Putamen (tissue), 1 donor: ENCODE measurements around the gene PGBD5.
A peak's percentile ranks its signal among the peaks of the same experiment; 100 is the strongest.
"Not testable (repeated sequence)": the region's sequence is repeated elsewhere in the genome, so short reads cannot be mapped to it uniquely, and the experiment has no call there.

Experiments used
- DNase-seq: peaks from one replicate; pipeline ENCODE4 v3.0.0-alpha.2; 2016; ENCODE audit warnings: low spot score

The PGBD5 gene, protein sequence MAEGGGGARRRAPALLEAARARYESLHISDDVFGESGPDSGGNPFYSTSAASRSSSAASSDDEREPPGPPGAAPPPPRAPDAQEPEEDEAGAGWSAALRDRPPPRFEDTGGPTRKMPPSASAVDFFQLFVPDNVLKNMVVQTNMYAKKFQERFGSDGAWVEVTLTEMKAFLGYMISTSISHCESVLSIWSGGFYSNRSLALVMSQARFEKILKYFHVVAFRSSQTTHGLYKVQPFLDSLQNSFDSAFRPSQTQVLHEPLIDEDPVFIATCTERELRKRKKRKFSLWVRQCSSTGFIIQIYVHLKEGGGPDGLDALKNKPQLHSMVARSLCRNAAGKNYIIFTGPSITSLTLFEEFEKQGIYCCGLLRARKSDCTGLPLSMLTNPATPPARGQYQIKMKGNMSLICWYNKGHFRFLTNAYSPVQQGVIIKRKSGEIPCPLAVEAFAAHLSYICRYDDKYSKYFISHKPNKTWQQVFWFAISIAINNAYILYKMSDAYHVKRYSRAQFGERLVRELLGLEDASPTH

DNA sequence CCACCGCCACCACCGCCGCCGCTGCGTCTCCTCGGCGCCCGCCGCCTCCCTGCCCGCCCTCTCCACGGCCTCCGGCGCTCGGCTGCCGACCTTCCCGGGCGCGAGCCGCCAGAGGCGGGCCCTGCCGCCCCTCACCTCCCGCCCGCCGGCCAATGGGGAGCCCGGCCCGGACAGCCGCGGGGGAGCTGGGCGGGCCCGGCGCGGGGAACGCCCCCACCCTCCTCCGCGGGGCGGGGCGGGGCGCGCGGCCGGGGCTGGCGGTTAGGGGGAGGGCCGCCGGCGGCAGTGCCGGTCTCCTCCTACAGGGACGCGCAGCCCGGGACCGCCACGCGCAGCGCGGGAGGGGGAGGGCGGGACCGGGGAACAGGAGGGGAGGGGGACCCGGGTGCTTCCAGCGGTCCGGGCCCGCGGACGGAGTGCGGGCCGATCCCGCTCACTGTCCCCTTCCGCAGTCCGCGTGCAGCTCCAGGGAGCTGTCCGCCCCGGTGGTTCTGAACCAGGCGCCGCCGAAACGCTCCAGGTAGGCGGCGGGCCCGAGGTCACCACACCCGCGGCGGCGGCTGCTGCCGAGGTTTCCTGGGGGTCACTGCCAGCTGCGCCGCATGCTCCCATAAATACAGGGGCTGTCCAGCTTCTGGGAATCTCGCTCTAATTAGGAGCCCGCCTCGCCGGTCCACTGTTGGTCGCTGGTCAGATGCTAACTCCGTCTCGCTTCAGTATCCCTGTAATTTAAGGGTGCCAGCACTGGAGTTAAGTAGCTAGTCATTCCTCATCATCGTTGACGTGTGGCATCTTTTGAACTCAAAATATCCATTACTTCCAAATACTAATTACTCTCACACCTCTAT, at the start of gene PGBD5:
Gene PGBD5 (minus strand): TSS at position 87 of the 848 bp plus-strand sequence. CDS start 404 bp downstream, outside the sequence.
- DNase-seq: peak; percentile 93

DNA sequence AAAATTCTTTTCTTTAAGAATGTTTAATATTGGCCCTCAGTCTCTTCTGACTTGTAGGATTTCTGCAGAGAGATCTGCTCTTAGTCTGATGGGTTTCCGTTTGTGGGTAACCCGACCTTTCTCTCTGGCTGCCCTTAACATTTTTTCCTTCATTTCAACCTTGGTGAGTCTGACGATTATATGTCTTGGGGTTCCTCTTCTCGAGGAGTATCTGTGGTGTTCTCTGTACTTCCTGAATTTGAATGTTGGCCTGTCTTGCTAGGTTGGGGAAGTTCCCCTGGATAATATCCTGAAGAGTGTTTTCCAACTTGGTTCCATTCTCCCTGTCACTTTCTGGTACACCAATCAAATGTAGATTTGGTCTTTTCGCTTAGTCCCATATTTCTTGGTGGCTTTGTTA, 48.8 kb upstream of the PGBD5 start:
- DNase-seq: not testable (repeated sequence)

DNA sequence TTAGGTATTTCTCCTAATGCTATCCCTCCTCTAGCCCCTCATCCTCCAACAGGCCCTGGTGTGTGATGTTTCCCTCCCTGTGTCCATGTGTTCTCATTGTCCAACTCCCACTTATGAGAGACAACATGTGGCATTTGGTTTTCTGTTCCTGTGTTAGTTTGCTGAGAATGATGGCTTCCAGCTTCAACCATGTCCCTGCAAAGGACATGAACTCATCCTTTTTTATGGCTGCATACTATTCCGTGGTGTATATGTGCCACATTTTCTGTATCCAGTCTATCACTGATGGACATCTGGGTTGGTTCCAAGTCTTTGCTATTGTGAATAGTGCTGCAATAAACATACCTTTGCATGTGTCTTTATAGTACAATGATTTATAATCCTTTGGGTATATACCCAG, 44.6 kb upstream of the PGBD5 start:
- DNase-seq: not testable (repeated sequence)

DNA sequence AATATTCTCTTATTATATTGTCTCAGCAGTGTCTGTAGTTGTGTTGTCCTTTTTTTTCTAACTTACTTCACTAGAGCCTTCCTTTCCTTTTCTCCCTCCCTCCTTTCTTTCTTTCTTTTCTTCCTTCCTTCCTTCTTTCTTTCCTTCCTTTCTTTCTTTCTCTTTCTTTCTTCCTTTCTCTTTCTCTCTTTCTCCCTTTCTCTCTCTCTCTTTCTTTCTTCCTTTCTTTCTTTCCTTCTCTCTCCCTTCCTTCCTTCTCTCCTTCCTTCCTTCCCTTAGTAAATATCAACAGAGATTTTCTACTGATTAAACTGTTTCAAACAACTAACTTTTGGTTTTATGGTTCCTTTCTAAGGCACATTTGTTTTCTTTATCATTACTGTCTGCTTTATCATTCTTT, 43.1 kb upstream of the PGBD5 start:
- no peak for DNase-seq

DNA sequence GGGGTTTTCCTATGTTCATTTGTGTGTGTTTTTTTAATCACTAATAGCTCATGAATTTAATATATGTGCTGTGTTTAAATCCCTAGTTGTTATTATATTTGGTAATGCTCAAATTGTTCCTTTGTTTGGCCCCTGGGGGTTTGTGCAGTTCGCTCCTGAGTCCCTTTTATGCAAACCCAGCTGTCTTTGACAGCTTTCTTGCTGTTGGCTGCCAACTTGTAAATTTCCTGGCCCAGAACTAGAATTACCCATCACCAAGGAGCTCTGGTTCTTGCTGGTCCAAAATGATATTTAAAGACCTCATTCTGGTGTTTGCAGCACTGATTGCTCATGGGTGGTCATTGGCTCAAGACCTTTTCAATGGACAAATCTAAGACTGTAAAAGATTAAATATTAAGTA, 39.6 kb upstream of the PGBD5 start:
- peak; percentile 10 for DNase-seq

DNA sequence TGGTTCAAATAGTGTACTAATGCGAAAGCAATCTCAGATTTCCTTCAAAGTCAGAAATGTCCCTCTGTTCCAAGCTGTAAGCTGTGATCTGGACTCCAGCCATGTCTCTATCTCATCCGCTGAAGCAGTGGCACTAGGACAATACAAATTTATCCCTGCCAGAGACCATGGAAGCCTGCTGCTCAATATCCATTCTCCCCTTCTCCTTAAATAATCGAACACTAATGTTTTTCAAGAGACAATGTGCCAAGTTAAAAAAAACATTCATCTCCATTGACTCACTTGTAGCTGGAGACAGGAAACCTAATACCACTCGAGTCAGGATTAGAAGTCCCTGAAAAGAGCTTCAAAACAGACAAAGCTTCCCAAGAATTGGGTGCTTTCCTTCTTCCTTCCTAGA, 38.5 kb upstream of the PGBD5 start:
- peak; percentile 10 for DNase-seq

DNA sequence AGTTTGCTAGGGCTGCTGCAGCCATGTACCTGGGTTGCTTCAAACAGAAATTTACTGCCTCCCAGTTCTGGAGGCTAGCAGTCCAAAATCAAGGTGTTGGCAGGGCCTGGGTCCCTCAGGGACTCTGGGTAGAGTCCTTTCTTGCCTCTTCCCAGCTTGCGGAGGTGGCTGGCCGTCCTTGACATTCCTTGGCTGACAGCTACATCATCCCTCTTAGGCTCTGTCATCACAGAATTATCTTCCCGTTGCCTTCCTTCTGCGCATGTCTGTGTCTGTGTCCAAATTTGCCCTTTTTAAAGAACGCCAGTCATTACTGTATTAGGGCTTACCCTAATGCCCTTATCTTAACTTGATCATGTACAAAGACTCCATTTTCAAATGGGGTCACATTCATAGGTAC, 37.6 kb upstream of the PGBD5 start:
- DNase-seq: no peak

DNA sequence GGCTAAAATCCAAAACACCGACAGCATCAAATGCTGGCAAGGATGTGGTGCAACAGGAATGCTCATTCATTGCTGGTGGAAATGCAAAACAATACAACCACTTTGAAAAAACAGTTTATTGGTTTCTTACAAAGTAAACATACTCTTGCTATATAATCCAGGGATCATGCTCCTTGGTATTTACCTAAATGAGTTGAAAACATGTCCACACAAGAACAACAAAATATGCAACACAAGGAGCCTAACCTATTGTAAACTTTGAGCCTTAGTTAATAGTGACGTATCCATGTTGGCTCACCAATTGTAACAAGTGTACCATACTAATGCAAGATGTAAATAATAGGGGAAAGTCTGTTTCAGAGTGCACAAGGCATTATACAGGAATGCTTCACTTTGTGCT, 37.2 kb upstream of the PGBD5 start:
- no peak for DNase-seq

DNA sequence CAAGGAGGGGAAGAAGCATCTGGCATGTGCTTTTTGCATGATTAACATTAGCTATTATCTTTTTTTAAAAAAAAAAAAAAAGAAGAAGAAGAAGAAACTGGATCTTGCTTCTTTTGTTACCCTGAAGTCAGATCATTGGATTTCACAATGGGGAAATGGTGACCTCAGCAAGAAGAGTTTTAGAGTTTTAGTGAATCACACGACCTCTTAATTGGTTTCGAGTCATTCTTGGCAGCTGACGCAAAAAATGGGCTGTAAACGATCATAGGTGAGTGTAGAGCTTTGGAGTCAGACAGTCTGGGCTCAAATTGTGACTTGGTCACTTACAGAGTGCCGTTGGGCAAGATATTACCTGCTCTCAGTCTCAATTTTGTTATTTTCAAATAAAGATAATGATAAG, 33.3 kb upstream of the PGBD5 start:
- no peak for DNase-seq

DNA sequence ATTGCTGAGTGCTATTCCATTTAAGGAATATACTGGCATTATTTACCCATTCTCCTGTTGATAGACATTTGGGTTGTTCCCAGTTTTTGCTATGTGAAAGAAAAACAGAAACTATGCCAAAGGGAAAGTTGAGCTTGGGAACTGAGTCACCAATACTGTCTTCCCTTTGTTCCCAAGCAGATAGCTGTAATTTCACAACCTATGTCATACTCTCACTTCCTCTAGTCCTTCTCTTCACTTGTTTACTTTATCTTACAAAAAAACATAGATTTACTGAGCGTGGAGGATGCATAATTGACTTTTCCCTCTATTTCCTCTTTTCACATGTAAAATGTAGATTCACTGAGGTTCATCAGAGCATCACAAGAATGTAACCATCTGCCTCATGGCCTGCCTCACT, 32.4 kb upstream of the PGBD5 start:
- DNase-seq: no peak

DNA sequence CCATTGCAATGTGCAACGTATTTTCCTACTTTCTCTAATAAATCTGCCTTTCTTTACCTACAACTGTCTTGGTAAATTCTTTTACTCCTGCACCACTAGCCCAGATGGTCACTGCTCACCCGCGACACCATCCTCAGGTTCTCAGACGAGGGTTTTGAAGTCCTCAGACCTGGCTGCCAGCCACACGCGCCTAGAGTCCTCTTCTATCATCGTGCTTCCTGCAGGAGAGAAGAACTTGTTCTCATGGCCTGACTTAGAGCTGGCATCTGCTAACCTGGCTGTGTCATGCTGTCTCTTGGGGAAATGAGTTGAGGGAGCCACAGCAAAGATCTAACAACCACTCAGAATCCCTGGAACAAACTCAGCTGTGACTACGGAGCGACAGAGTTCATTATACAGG, 30.3 kb upstream of the PGBD5 start:
- DNase-seq: no peak

DNA sequence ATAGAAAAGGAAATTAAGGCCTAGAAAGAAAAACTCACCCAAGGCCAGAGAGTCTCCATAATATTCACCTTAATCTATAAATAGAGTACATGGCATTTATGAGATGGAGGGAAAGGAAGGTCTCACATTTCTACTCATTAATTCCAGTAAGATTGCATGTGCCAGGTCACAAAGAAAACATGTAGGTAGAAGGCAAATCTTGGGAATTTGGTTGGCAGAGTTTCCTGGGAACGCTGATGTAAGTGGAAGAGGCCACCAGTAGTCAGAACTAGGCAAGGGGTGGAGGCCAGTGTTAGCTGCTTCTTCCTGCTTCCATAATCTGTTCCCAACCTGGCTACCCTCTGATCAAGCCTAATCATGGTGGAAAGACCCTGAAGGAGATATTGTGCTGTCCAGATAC, 29.2 kb upstream of the PGBD5 start:
- no peak for DNase-seq

DNA sequence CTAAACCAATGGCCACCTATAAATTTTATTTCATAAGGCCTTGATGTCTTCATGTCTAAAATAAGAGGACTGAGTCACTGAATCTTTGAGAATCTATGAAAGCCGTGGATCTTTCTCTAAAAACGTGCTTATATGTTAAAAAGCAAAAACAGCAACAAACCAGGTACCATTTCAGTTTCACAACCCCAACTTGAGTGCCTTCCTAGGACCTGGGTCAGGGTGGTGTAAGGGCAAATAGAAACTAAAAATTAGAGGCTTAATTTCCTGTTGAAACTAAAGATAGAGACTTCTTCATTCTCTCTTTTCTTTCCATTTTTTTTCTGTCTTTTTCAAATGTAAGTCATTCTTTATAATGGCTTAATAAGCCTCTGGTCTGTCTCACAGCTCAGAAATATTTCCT, 27.2 kb upstream of the PGBD5 start:
- DNase-seq: no peak

DNA sequence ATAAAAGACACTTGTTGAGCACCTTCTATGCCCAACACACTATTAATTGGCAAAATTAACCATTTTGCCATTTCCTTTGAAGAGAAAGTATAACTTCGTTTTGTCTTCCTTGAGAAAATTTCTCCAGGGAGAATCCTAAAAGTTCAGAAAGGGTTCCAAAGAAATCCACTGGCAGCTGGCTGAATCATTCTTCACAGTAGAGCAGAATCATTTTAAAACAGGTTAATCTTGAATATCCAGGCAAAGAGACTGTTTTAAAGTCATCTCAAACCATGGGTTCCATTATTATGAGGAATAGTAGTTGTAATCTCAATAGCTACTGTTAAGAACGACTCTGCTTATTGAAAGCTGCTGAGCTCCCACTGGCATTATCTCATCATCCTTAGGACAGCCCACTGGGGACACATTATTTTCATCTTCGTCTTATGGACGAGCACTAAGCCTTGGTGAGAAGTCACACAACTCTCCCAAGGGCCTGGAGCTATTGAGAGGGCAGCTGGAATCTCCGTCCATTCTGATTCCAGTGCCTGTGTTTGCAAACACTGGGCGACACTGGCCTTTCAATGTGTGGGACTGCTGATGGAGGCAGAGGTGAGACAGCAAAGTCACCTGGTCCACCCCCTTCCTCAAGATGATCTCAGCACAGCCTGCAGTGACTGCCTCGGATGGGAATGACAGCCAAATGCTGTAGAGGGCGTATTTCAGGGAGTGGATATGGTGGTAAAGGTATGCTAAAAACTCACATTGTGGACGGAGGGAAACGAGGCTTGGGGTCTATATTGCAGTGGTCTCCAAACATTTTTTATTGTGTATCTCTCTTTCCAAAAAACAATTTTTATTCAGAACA, 15.3 kb upstream of the PGBD5 start:
- no peak for DNase-seq

DNA sequence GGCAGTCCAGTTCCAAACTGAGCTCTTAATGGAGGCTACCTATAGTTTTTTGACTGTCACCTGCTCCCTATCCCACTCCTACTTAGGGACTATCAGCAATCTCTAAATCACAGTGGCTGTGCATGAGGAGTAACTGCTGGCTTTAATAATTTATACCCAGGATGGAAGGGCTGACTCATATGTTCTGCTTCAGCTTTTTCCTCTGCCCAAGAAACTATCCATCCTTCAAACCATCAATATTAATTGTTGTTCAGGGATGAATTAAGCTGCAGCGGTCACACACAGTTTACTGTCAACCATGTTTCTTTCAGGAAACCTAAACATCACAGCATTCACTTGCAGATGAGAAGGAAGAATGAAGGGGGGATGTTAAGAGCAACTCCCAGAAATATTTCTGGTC, 9.0 kb upstream of the PGBD5 start:
- no peak for DNase-seq

DNA sequence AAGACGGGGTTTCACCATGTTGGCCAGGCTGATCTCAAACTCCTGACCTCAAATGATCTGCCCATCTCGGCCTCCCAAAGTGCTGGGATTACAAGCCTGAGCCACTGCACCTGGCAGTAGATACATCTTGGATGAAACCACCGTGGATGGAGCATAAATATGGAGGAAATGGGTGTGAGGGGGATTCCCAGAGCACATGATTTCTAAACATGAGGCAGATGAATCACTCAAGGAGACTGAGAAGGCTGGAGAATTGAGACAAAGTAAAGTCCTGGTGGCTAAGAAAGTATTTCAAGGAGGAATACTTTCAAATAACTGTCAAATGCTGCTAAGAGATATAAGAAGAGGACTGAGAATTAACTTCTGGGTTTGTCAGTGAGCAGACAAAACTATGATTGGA, 5.4 kb upstream of the PGBD5 start:
- DNase-seq: no peak

DNA sequence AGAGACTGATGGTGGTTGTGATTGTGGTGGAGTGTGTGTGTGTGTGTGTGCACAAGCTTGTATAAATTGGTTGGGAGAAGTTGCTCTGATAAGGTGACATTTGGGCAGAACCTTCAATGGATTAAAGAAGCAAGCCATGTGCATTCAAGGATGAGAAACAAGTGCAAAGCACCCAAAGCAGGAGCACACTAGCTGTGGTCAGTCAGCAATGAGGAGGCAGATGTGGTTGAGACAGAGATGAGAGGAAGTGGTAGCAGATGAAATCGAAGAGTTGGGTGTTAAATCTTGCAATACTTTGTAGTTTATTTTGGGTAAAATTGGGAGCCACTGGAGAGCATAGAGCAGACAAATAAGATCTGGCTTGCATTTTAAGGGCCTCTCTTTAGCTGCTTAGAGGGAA, 4.4 kb upstream of the PGBD5 start:
- DNase-seq: no peak

DNA sequence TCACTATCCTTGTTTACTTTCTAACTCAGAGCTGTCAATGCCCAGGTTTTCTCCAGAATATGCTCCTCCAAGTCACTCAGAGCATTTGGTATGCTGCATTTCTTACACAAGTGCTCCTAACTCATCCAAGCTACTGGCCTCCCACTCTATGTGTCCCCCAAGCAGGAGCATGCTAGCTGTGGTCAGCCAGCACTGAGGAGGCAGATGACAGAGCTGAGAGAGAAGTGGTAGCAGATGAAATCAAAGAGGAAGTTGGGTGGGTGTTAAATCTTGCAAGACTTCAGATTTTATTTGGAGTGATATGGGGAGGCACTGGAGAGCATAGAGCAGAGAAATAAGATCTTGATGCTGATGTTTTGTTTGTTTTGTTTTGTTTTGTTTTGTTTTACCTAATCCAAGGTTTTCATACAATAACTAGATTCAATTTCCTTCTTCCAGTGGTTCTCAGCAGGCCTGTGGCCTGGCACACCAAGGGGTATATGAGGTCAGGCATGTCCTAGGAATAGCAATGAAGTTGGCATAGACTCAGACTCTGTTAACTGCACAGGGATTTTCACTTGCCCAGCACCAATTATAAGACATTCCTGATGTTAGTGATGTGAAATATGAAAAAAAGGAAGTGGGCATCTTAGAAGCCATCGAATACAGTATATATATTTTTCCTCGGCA, 3.1 kb upstream of the PGBD5 start:
- no peak for DNase-seq

DNA sequence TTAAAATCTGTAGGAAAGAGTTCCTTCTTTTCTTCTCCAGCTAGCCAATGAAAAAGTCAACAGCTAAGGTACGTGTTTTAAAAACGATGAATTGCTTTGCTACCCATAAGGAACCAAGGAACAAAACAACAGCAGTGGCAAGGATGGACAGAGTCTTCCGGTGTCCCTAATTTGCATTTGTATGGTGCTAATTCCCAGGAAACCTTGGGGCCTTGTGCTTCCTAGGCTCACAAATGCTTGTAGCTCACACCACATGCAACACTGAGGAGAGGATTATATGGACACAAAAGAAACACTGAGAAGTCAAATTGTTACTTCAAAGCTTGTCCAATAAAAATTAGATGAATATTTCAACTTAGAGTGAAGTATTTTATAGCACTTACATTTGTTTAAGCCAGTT, 1.8 kb upstream of the PGBD5 start:
- DNase-seq: no peak

DNA sequence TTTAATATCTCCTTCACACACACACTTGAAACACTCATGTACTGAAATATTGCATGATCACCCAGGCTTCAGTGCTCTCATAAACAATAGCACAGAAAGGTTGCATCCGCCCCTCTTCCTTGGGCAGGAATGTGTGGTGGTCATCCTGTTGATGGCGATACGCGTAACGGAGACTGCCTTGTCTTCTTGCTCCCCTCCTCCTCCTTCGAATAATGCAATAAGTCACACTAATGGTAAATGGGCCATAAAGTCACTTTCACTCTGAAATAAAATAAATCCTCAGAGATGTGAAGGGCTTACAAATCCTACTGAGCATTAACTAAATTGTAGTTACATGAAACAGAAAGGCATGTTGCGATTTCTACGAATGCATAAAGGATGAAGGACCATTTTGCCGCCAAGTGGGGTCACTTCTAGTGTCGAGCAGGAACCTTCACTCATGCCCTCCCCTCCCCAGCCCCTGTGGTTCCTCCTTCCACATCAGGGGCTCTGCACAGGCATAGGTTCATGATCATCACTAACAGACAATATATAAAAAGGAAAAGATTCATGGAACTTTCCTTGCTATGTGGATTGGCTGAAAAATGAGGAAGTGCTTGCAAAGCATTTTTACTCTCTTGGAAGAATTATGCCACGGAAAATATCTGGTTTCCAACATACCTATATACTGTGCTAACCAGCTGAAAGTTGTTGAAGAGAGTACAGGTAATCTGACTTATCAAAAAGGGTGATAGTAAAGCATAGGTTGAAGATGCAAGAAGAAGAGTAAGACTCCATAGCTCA, 1.2 kb upstream of the PGBD5 start:
- DNase-seq: no peak
